GM23338 (cell line): ENCODE measurements around the gene FBXL5. TPM values are rescaled to one million over a fixed set of nuclear protein-coding genes. Genes with fewer than 3 reads are reported as not detected.

Source experiments
- ATAC-seq: fragments of 200-7000 bp; cut with Tn5 transposase; 3 replicates; pipeline ENCODE4 v1.9.1; 2020
- DNase-seq: peaks from one replicate; pipeline ENCODE4 v3.0.0-alpha.2; 2015; ENCODE audit warnings: low spot score
- H2AFZ ChIP-seq: fragments of 200-600 bp; sonication (generic); 2 replicates; pipeline ENCODE4 v1.8.0; 2016; ENCODE audit warnings: antibody characterized with exemption, mild to moderate bottlenecking, moderate library complexity
- H3F3A ChIP-seq: fragments of 200-600 bp; sonication (generic); replicated peaks from 2 replicates; pipeline ENCODE4 v1.8.0; 2017; ENCODE audit warnings: antibody characterized with exemption, mixed run types, low read depth
- H3K27ac ChIP-seq: fragments of 200-600 bp; sonication (generic); 2 replicates; pipeline ENCODE4 v1.6.1; 2016; ENCODE audit warnings: low read depth
- H3K27me3 ChIP-seq: fragments of 200-600 bp; sonication (generic); 2 replicates; pipeline ENCODE4 v1.8.0; 2016; ENCODE audit warnings: mild to moderate bottlenecking, mixed run types, moderate library complexity; ENCODE audit not compliant: insufficient read depth
- H3K36me3 ChIP-seq: fragments of 200-600 bp; sonication (generic); 2 replicates; pipeline ENCODE4 v1.8.0; 2016; ENCODE audit warnings: mild to moderate bottlenecking; ENCODE audit not compliant: insufficient read depth
- H3K4me1 ChIP-seq: fragments of 200-600 bp; sonication (generic); 2 replicates; pipeline ENCODE4 v1.8.0; 2016; ENCODE audit warnings: mild to moderate bottlenecking, moderate library complexity; ENCODE audit not compliant: insufficient read depth
- H3K4me2 ChIP-seq: fragments of 200-600 bp; sonication (generic); 2 replicates; pipeline ENCODE4 v1.7.1; 2017; ENCODE audit warnings: mixed run types
- H3K4me3 ChIP-seq: fragments of 200-600 bp; sonication (generic); 2 replicates; pipeline ENCODE4 v1.6.1; 2016; ENCODE audit warnings: mixed run types
- H3K79me2 ChIP-seq: fragments of 200-600 bp; sonication (generic); replicated peaks from 2 replicates; pipeline ENCODE4 v1.8.0; 2017; ENCODE audit warnings: mild to moderate bottlenecking; ENCODE audit not compliant: insufficient read depth
- H3K9me2 ChIP-seq: fragments of 200-600 bp; sonication (generic); 2 replicates; pipeline ENCODE4 v1.8.0; 2017; ENCODE audit not compliant: insufficient read depth
- H4K20me1 ChIP-seq: fragments of 200-600 bp; sonication (generic); replicated peaks from 2 replicates; pipeline ENCODE4 v1.8.0; 2017; ENCODE audit warnings: mild to moderate bottlenecking; ENCODE audit not compliant: insufficient read depth
- H3K27ac Mint-ChIP-seq: 2 replicates; pipeline ENCODE4 v1.8.0; 2020; ENCODE audit warnings: inconsistent platforms, mild to moderate bottlenecking, moderate library complexity, mixed read lengths
- H3K27me3 Mint-ChIP-seq: 3 replicates; pipeline ENCODE4 v1.8.0; 2022; ENCODE audit warnings: low read depth, mild to moderate bottlenecking, moderate library complexity, mixed read lengths, inconsistent platforms; ENCODE audit not compliant: insufficient read depth, poor library complexity
- H3K36me3 Mint-ChIP-seq: 3 replicates; pipeline ENCODE4 v1.8.0; 2021; ENCODE audit warnings: low read depth, mild to moderate bottlenecking, inconsistent platforms, moderate library complexity, mixed read lengths
- H3K4me1 Mint-ChIP-seq: 3 replicates; pipeline ENCODE4 v1.8.0; 2020; ENCODE audit warnings: mild to moderate bottlenecking, inconsistent platforms, mixed read lengths
- H3K4me3 Mint-ChIP-seq: 3 replicates; pipeline ENCODE4 v1.8.0; 2021; ENCODE audit warnings: moderate library complexity, mild to moderate bottlenecking, inconsistent platforms, mixed read lengths
- H3K9me3 Mint-ChIP-seq: 3 replicates; pipeline ENCODE4 v1.8.0; 2020; ENCODE audit warnings: moderate library complexity, mild to moderate bottlenecking, inconsistent platforms, mixed read lengths
- CREB1 ChIP-seq: fragments of 250-450 bp; sonication (Bioruptor Pico); IDR thresholded peaks from 2 replicates; pipeline ENCODE4 v1.5.0; 2020; ENCODE audit warnings: low read depth, mild to moderate bottlenecking, moderate library complexity
- CTCF ChIP-seq, 2 experiments: fragments of 200-600 bp in 1 of 2; sonication (generic) in 1 of 2; conservative IDR thresholded peaks; 2 replicates each; pipeline versions ENCODE4 v1.5.1 to v1.6.1; 2016 to 2017; ENCODE audit warnings: antibody characterized with exemption in 2 of 2, low read depth in 2 of 2, mild to moderate bottlenecking in 2 of 2, moderate library complexity in 1 of 2
- ETS1 ChIP-seq: IDR thresholded peaks from 2 replicates; pipeline ENCODE4 v1.6.1; 2016; ENCODE audit warnings: antibody characterized with exemption
- EZH2 ChIP-seq: fragments of 200-600 bp; sonication (generic); IDR thresholded peaks from one replicate; pipeline ENCODE4 v1.8.0; 2017; ENCODE audit warnings: antibody characterized with exemption, mild to moderate bottlenecking, low read depth; ENCODE audit not compliant: unreplicated experiment
- EZH2phosphoT487 ChIP-seq: fragments of 200-600 bp; sonication (generic); IDR thresholded peaks from one replicate; pipeline ENCODE4 v1.8.1; 2018; ENCODE audit warnings: antibody characterized with exemption; ENCODE audit not compliant: unreplicated experiment
- JUNB ChIP-seq: IDR thresholded peaks from one replicate; pipeline ENCODE4 v1.6.1; 2016; ENCODE audit warnings: antibody characterized with exemption; ENCODE audit not compliant: unreplicated experiment
- NANOG ChIP-seq: IDR thresholded peaks from 2 replicates; pipeline ENCODE4 v1.6.1; 2016; ENCODE audit warnings: antibody characterized with exemption, borderline replicate concordance
- POLR2AphosphoS5 ChIP-seq: IDR thresholded peaks from 2 replicates; pipeline ENCODE4 v1.6.1; 2016; ENCODE audit warnings: antibody characterized with exemption, low read depth
- REST ChIP-seq: IDR thresholded peaks from one replicate; pipeline ENCODE4 v1.6.1; 2018; ENCODE audit warnings: antibody characterized with exemption; ENCODE audit not compliant: unreplicated experiment
- STAT1 ChIP-seq: IDR thresholded peaks from one replicate; pipeline ENCODE4 v1.6.1; 2016; ENCODE audit warnings: antibody characterized with exemption; ENCODE audit not compliant: unreplicated experiment
- ZNF114 ChIP-seq: fragments of 250-450 bp; sonication (Bioruptor Pico); IDR thresholded peaks from 2 replicates; pipeline ENCODE4 v1.5.0; 2020; ENCODE audit warnings: mild to moderate bottlenecking, moderate library complexity
- ZNF331 ChIP-seq: fragments of 250-450 bp; sonication (Bioruptor Pico); IDR thresholded peaks from 2 replicates; pipeline ENCODE4 v1.5.0; 2020; ENCODE audit warnings: low read depth, mild to moderate bottlenecking, moderate library complexity
- ZNF462 ChIP-seq: fragments of 250-450 bp; sonication (Bioruptor Pico); IDR thresholded peaks from 2 replicates; pipeline ENCODE4 v1.5.0; 2020; ENCODE audit warnings: mild to moderate bottlenecking, moderate library complexity
- polyA plus RNA-seq: library from polyadenylated mRNA; unstranded; fragments of >200 nt; fragmentation: Nextera tagmentation; extraction: Ambion mirVana; gene quantifications from 2 replicates; pipeline ENCODE4 v1.2.1, GENCODE V29; 2016
- total RNA-seq: library from RNA; depleted of rRNA; stranded (reverse); fragments of >200 nt; shearing (Covaris generic); gene quantifications from 2 replicates; pipeline ENCODE4 v1.2.3, GENCODE V29; 2014

Gene FBXL5
- total and polyA plus RNA-seq, 2 experiments from 2014 or later = 55.7 to 81.9 TPM

GRCh38 chr4:15598644-15599043 lies 56.5 kb downstream of the FBXL5 start:
- no peaks in the 10 kb centered on the region for H3F3A ChIP-seq
- H3K36me3 ChIP-seq = peaks cover 5% of the 10 kb centered on the region; the same call in 1 of the 2 replicates
- H3K27me3 ChIP-seq = no peaks in the 10 kb centered on the region
- ATAC-seq (no peak), DNase-seq (no peak)
- no peaks in the 10 kb centered on the region for H3K9me3 Mint-ChIP-seq
- H3K27me3 Mint-ChIP-seq = no peaks in the 10 kb centered on the region
- H3K4me1 ChIP-seq = no peaks in the 10 kb centered on the region
- TF ChIP-seq ZNF114 (CRISPR knock-in tag) = no peak
- no peak for TF ChIP-seq ZNF462
- no peak for TF ChIP-seq ZNF331 (CRISPR knock-in tag)
- no peak for TF ChIP-seq REST
- TF ChIP-seq POLR2AphosphoS5 = no peak
- TF ChIP-seq JUNB = no peak
- TF ChIP-seq ETS1 = no peak
- no peak for TF ChIP-seq STAT1
- no peak for TF ChIP-seq CTCF (conservative IDR thresholded peaks at IDR 0.05; ENCODE audit: low read depth in 2 of 2)
- no peak for TF ChIP-seq CREB1
- no peak for TF ChIP-seq EZH2phosphoT487
- no peak for TF ChIP-seq EZH2
- no peak for TF ChIP-seq NANOG
- H3K9me2 ChIP-seq = no peaks in the 10 kb centered on the region; the same call in 1 of the 2 replicates
- H3K36me3 Mint-ChIP-seq = peaks cover 12% of the 10 kb centered on the region; the same call in 2 of the 3 replicates
- no peaks in the 10 kb centered on the region for H3K4me1 Mint-ChIP-seq
- no peak overlapping the region for H2AFZ ChIP-seq
- H3K4me3 Mint-ChIP-seq = no peak overlapping the region
- no peak overlapping the region for H3K27ac Mint-ChIP-seq
- H3K27ac ChIP-seq = no peak overlapping the region
- H3K4me2 ChIP-seq = no peak overlapping the region
- H3K79me2 ChIP-seq = no peaks in the 10 kb centered on the region
- H3K4me3 ChIP-seq = no peak overlapping the region
- 0 out of 2 replicates have a peak, but pooled peaks cover 2% of the 10 kb centered on the region for H4K20me1 ChIP-seq
